Globus pallidus (tissue), 1 donor: ENCODE results near the gene ZFYVE27.

Source experiments
- DNase-seq: peaks from one replicate; pipeline ENCODE4 v3.0.0-alpha.2; 2015; ENCODE audit warnings: low spot score

The ZFYVE27 gene

GRCh38 chr10:97715259-97715874 lies 21.6 kb upstream of the ZFYVE27 start:
- no peak for DNase-seq

- no peak for DNase-seq
Measured at GRCh38 chr10:97717627-97718026, 19.3 kb upstream of the ZFYVE27 start.

GRCh38 chr10:97718178-97718577 lies 18.8 kb upstream of the ZFYVE27 start:
- peak; percentile 88 for DNase-seq

- DNase-seq = no peak
Measured at GRCh38 chr10:97718659-97719142, 18.2 kb upstream of the ZFYVE27 start.

- DNase-seq = no peak
Measured at GRCh38 chr10:97719602-97720001, 17.3 kb upstream of the ZFYVE27 start.

GRCh38 chr10:97721871-97722780 lies 14.8 kb upstream of the ZFYVE27 start:
- no peak for DNase-seq

GRCh38 chr10:97723001-97723400 lies 13.9 kb upstream of the ZFYVE27 start:
- DNase-seq = no peak

GRCh38 chr10:97724341-97724941 lies 12.5 kb upstream of the ZFYVE27 start:
- no peak for DNase-seq

GRCh38 chr10:97726636-97727178 lies 10.2 kb upstream of the ZFYVE27 start:
- DNase-seq = no peak

GRCh38 chr10:97729014-97729413 lies 7.9 kb upstream of the ZFYVE27 start:
- no peak for DNase-seq

GRCh38 chr10:97731346-97732051 lies 5.4 kb upstream of the ZFYVE27 start:
- peak; percentile 80 for DNase-seq

GRCh38 chr10:97732052-97732359 lies 4.9 kb upstream of the ZFYVE27 start:
- no peak for DNase-seq

- no peak for DNase-seq
Measured at GRCh38 chr10:97733256-97733655, 3.7 kb upstream of the ZFYVE27 start.

GRCh38 chr10:97734021-97734420 lies 2.9 kb upstream of the ZFYVE27 start:
- DNase-seq = no peak

- no peak for DNase-seq
Measured at GRCh38 chr10:97736403-97736901, 476 bp upstream of the ZFYVE27 start.

GRCh38 chr10:97737770-97738265 lies 890 bp downstream of the ZFYVE27 start:
- DNase-seq = no peak

- DNase-seq = no peak
Measured at GRCh38 chr10:97738616-97739015, 1.7 kb downstream of the ZFYVE27 start.

GRCh38 chr10:97740613-97741012 lies 3.7 kb downstream of the ZFYVE27 start:
- no peak for DNase-seq

- DNase-seq = no peak
Measured at GRCh38 chr10:97743169-97743943, 6.4 kb downstream of the ZFYVE27 start.

GRCh38 chr10:97744405-97745035 lies 7.6 kb downstream of the ZFYVE27 start:
- DNase-seq = no peak
